LNCAP (cell line): ENCODE measurements around the gene GPR152.

Source experiments
- CTCF ChIP-seq: fragments of 450-650 bp; IDR thresholded peaks from 2 replicates; pipeline ENCODE4 v1.5.1; 2017; ENCODE audit warnings: mild to moderate bottlenecking

Gene GPR152

GRCh38 chr11:67497656-67498291, 45.2 kb upstream of the GPR152 start:
- TF ChIP-seq CTCF = no peak

- TF ChIP-seq CTCF = no peak
Measured at GRCh38 chr11:67496113-67496512, 43.6 kb upstream of the GPR152 start.

- no peak for TF ChIP-seq CTCF
Measured at GRCh38 chr11:67495234-67496005, 42.9 kb upstream of the GPR152 start.

- no peak for TF ChIP-seq CTCF
Measured at GRCh38 chr11:67494371-67495233, 42.1 kb upstream of the GPR152 start.

- TF ChIP-seq CTCF = no peak
Measured at GRCh38 chr11:67493548-67494370, 41.2 kb upstream of the GPR152 start.

- TF ChIP-seq CTCF = no peak
Measured at GRCh38 chr11:67492801-67493547, 40.4 kb upstream of the GPR152 start.
